Common myeloid progenitor, CD34-positive (primary cell): ENCODE measurements around the gene GSG1L.

ENCODE experiments used
- CTCF ChIA-PET: fragments of 350-600 bp; sonication (Branson Sonifier 250); formaldehyde crosslinking; loops from one replicate; lab custom pipeline; 2021; ENCODE audit warnings: antibody characterized with exemption; lab: Charles Lee
- POLR2A ChIA-PET: fragments of 350-600 bp; sonication (Branson Sonifier 250); formaldehyde crosslinking; loops from one replicate; lab custom pipeline; 2021; ENCODE audit warnings: antibody characterized with exemption; lab: Charles Lee
- DNase-seq, 3 donors: peaks; one replicate each; pipeline versions ENCODE4 v3.0.0 to v3.0.0-alpha.2; 2013
- H3K27ac ChIP-seq, 2 experiments: 1 replicate in 1 of 2; 2 replicates in 1 of 2; pipeline ENCODE4 v1.7.0; 2013; ENCODE audit warnings: inconsistent platforms in 2 of 2, low read length in 2 of 2, mild to moderate bottlenecking in 2 of 2, low read depth in 1 of 2, moderate library complexity in 1 of 2; ENCODE audit not compliant: severe bottlenecking in 2 of 2, insufficient read depth in 1 of 2, poor library complexity in 1 of 2
- H3K27me3 ChIP-seq, 5 experiments: replicated peaks in 2 of 5; 1 replicate in 3 of 5; 2 replicates in 2 of 5; pipeline versions ENCODE4 v1.6.1 to v1.7.0; 2013; ENCODE audit warnings: low read length in 4 of 5, mild to moderate bottlenecking in 2 of 5, moderate library complexity in 2 of 5, inconsistent platforms in 1 of 5; ENCODE audit not compliant: insufficient read depth in 5 of 5, control insufficient read depth in 4 of 5
- H3K36me3 ChIP-seq, 4 experiments: 1 replicate in 2 of 4; 2 replicates in 2 of 4; pipeline versions ENCODE4 v1.6.1 to v1.7.0; 2013; ENCODE audit warnings: low read length in 3 of 4, control low read depth in 1 of 4, mild to moderate bottlenecking in 1 of 4; ENCODE audit not compliant: control insufficient read depth in 4 of 4, insufficient read depth in 4 of 4
- H3K4me1 ChIP-seq, 4 experiments: 1 replicate in 3 of 4; 2 replicates in 1 of 4; pipeline versions ENCODE4 v1.6.1 to v1.7.1; 2013; ENCODE audit warnings: low read length in 3 of 4, mild to moderate bottlenecking in 3 of 4, control low read depth in 1 of 4, inconsistent platforms in 1 of 4, moderate library complexity in 1 of 4; ENCODE audit not compliant: control insufficient read depth in 4 of 4, insufficient read depth in 4 of 4; ENCODE audit errors: control extremely low read depth in 1 of 4
- H3K4me3 ChIP-seq, 7 experiments: 1 replicate in 4 of 7; 2 replicates in 3 of 7; pipeline versions ENCODE4 v1.5.1 to v1.7.0; 2013; ENCODE audit warnings: mild to moderate bottlenecking in 7 of 7, low read length in 6 of 7, moderate library complexity in 6 of 7, inconsistent platforms in 2 of 7, low read depth in 2 of 7, control low read depth in 1 of 7; ENCODE audit not compliant: insufficient read depth in 4 of 7, control insufficient read depth in 1 of 7; ENCODE audit errors: extremely low read depth in 1 of 7
- H3K9me3 ChIP-seq, 5 experiments: 1 replicate in 4 of 5; 2 replicates in 1 of 5; pipeline versions ENCODE4 v1.6.1 to v1.7.1; 2013; ENCODE audit warnings: low read length in 4 of 5, mild to moderate bottlenecking in 2 of 5, inconsistent platforms in 1 of 5, low read depth in 1 of 5, moderate library complexity in 1 of 5; ENCODE audit not compliant: control insufficient read depth in 4 of 5, insufficient read depth in 2 of 5; ENCODE audit errors: control extremely low read depth in 1 of 5
- WGBS: methylation state at CpG from one replicate; pipeline ENCODE4 v1.1.5; 2013; ENCODE audit not compliant: insufficient coverage; 5-methylcytosine and 5-hydroxymethylcytosine counted together

Gene GSG1L

GRCh38 chr16:27827765-27828164 is 235.7 kb downstream of the GSG1L start:
- POLR2A ChIA-PET = no interaction called here
- no peak for DNase-seq
- Histone ChIP-seq H3K9me3 (peaks cover 0 to 19% (median 8%) of the 10 kb centered on the region in 5 experiments), H3K4me1 (no peaks in the 10 kb centered on the region), H3K27me3 (peaks cover 0 to 5% (median 0%) of the 10 kb centered on the region in 5 experiments), H3K4me3 (no peak overlapping the region), H3K27ac (no peak overlapping the region), H3K36me3 (no peaks in the 10 kb centered on the region)
- CTCF ChIA-PET = no interaction called here
- WGBS = 93% methylated on average over 3 of the region's 3 CpGs

- no peak for DNase-seq
- Histone ChIP-seq H3K4me3 (no peak overlapping the region), H3K4me1 (no peaks in the 10 kb centered on the region), H3K36me3 (no peaks in the 10 kb centered on the region), H3K27ac (no peak overlapping the region), H3K9me3 (peaks cover 0 to 19% (median 8%) of the 10 kb centered on the region in 5 experiments), H3K27me3 (peaks cover 0 to 5% (median 0%) of the 10 kb centered on the region in 5 experiments)
- WGBS = 100% methylated on average over 1 of the region's 2 CpGs
- ChIA-PET POLR2A (no interaction called here), CTCF (no interaction called here)
Measured at GRCh38 chr16:27826893-27827289, 236.6 kb downstream of the GSG1L start.

GRCh38 chr16:27826081-27826892 is 237.2 kb downstream of the GSG1L start:
- Histone ChIP-seq H3K4me1 (no peaks in the 10 kb centered on the region), H3K4me3 (no peak overlapping the region), H3K36me3 (no peaks in the 10 kb centered on the region), H3K9me3 (peaks cover 0 to 19% (median 8%) of the 10 kb centered on the region in 5 experiments), H3K27ac (no peak overlapping the region), H3K27me3 (peaks cover 0 to 3% (median 0%) of the 10 kb centered on the region in 5 experiments)
- ChIA-PET CTCF (no interaction called here), POLR2A (no interaction called here)
- no peak for DNase-seq
- 96% methylated on average over 5 of the region's 12 CpGs for WGBS

- no peaks in the 10 kb centered on the region for H3K36me3 ChIP-seq
- H3K27me3 ChIP-seq = peaks cover 0 to 5% (median 0%) of the 10 kb centered on the region in 5 experiments
- no peak overlapping the region for H3K4me3 ChIP-seq
- no peaks in the 10 kb centered on the region for H3K4me1 ChIP-seq
- peaks cover 0 to 8% (median 1%) of the 10 kb centered on the region in 5 experiments for H3K9me3 ChIP-seq
- ChIA-PET POLR2A (no interaction called here), CTCF (no interaction called here)
- no peak overlapping the region for H3K27ac ChIP-seq
- no peak for DNase-seq
- 87% methylated on average over 6 of the region's 9 CpGs for WGBS
Measured at GRCh38 chr16:27824786-27825185, 238.7 kb downstream of the GSG1L start.

- ChIA-PET POLR2A (no interaction called here), CTCF (no interaction called here)
- H3K27ac ChIP-seq = no peak overlapping the region
- peaks cover 0 to 8% (median 4%) of the 10 kb centered on the region in 5 experiments for H3K27me3 ChIP-seq
- DNase-seq = no peak
- H3K4me3 ChIP-seq = no peak overlapping the region
- no peaks in the 10 kb centered on the region for H3K4me1 ChIP-seq
- 95% methylated on average over 6 of the region's 7 CpGs for WGBS
- no peaks in the 10 kb centered on the region for H3K36me3 ChIP-seq
- H3K9me3 ChIP-seq = peaks cover 0 to under 1% (median 0%) of the 10 kb centered on the region in 5 experiments
Measured at GRCh38 chr16:27824006-27824405, 239.5 kb downstream of the GSG1L start.

GRCh38 chr16:27823421-27823820 is 240.1 kb downstream of the GSG1L start:
- 88% methylated on average over 6 of the region's 8 CpGs for WGBS
- H3K27ac ChIP-seq = no peak overlapping the region
- no peaks in the 10 kb centered on the region for H3K36me3 ChIP-seq
- no peaks in the 10 kb centered on the region for H3K4me1 ChIP-seq
- no peak for DNase-seq
- CTCF ChIA-PET = no interaction called here
- no peak overlapping the region for H3K4me3 ChIP-seq
- H3K27me3 ChIP-seq = peaks cover 0 to 8% (median 4%) of the 10 kb centered on the region in 5 experiments
- no peaks in the 10 kb centered on the region for H3K9me3 ChIP-seq
- POLR2A ChIA-PET = no interaction called here

- ChIA-PET CTCF (no interaction called here), POLR2A (no interaction called here)
- no peaks in the 10 kb centered on the region for H3K9me3 ChIP-seq
- no peaks in the 10 kb centered on the region for H3K36me3 ChIP-seq
- no peaks in the 10 kb centered on the region for H3K4me1 ChIP-seq
- H3K27me3 ChIP-seq = peaks cover 0 to 10% (median 4%) of the 10 kb centered on the region in 5 experiments
- no peak overlapping the region for H3K27ac ChIP-seq
- WGBS = 79% methylated on average over 3 of the region's 11 CpGs
- DNase-seq = no peak
- no peak overlapping the region for H3K4me3 ChIP-seq
Measured at GRCh38 chr16:27822996-27823395, 240.5 kb downstream of the GSG1L start.
